ENCODE data around the gene ARHGEF9.

The ARHGEF9 gene

GRCh38 chrX:63744850-63745394, 40.1 kb downstream of the ARHGEF9 start:
- no peak for DNase-seq

GRCh38 chrX:63743596-63743995, 41.4 kb downstream of the ARHGEF9 start:
- DNase-seq = no peak

GRCh38 chrX:63740382-63740781, 44.6 kb downstream of the ARHGEF9 start:
- no peak for DNase-seq

- DNase-seq = no peak
These were observed 45.1 kb downstream of the ARHGEF9 start for GRCh38 chrX:63739885-63740284.

GRCh38 chrX:63738696-63739095, 46.3 kb downstream of the ARHGEF9 start:
- no peak for DNase-seq

- DNase-seq = no peak
These were observed 47.7 kb downstream of the ARHGEF9 start for GRCh38 chrX:63737131-63737921.

- DNase-seq = no peak
These were observed 49.1 kb downstream of the ARHGEF9 start for GRCh38 chrX:63735882-63736281.

- DNase-seq = no peak
These were observed 64.7 kb downstream of the ARHGEF9 start for GRCh38 chrX:63720293-63720692.

GRCh38 chrX:63719633-63720032, 65.4 kb downstream of the ARHGEF9 start:
- no peak for DNase-seq

- no peak for DNase-seq
These were observed 66.9 kb downstream of the ARHGEF9 start for GRCh38 chrX:63718010-63718694.

- no peak for DNase-seq
These were observed 71.5 kb downstream of the ARHGEF9 start for GRCh38 chrX:63713526-63713925.

- DNase-seq = no peak
These were observed 76.2 kb downstream of the ARHGEF9 start for GRCh38 chrX:63708801-63709200.

- no peak for DNase-seq
These were observed 82.5 kb downstream of the ARHGEF9 start for GRCh38 chrX:63702556-63702955.

GRCh38 chrX:63686878-63687714, 97.9 kb downstream of the ARHGEF9 start:
- DNase-seq = no peak

GRCh38 chrX:63680423-63680822, 104.6 kb downstream of the ARHGEF9 start:
- no peak for DNase-seq

GRCh38 chrX:63679432-63679831, 105.6 kb downstream of the ARHGEF9 start:
- no peak for DNase-seq

- DNase-seq = no peak
These were observed 109.3 kb downstream of the ARHGEF9 start for GRCh38 chrX:63675716-63676115.

GRCh38 chrX:63673896-63674295, 111.1 kb downstream of the ARHGEF9 start:
- no peak for DNase-seq

GRCh38 chrX:63664741-63665140, 120.3 kb downstream of the ARHGEF9 start:
- no peak for DNase-seq

- no peak for DNase-seq
These were observed 120.9 kb downstream of the ARHGEF9 start for GRCh38 chrX:63664083-63664482.

GRCh38 chrX:63661676-63662075, 123.3 kb downstream of the ARHGEF9 start:
- DNase-seq = no peak

GRCh38 chrX:63658920-63659319, 126.1 kb downstream of the ARHGEF9 start:
- no peak for DNase-seq

- no peak for DNase-seq
These were observed 127.2 kb downstream of the ARHGEF9 start for GRCh38 chrX:63657821-63658220.
